GM18867 (cell line): Measurements from ENCODE around the gene ESYT1.
A peak's percentile ranks its signal among the peaks of the same experiment; 100 is the strongest.
"Not testable (repeated sequence)": the region's sequence is repeated elsewhere in the genome, so short reads cannot be mapped to it uniquely, and the experiment has no call there.

Experiments used
- ATAC-seq: cut with Tn5 transposase; IDR thresholded peaks from one replicate; pipeline ENCODE4 v1.9.1; 2021; ENCODE audit warnings: mild to moderate bottlenecking, moderate library complexity; ENCODE audit not compliant: unreplicated experiment

Gene ESYT1

DNA sequence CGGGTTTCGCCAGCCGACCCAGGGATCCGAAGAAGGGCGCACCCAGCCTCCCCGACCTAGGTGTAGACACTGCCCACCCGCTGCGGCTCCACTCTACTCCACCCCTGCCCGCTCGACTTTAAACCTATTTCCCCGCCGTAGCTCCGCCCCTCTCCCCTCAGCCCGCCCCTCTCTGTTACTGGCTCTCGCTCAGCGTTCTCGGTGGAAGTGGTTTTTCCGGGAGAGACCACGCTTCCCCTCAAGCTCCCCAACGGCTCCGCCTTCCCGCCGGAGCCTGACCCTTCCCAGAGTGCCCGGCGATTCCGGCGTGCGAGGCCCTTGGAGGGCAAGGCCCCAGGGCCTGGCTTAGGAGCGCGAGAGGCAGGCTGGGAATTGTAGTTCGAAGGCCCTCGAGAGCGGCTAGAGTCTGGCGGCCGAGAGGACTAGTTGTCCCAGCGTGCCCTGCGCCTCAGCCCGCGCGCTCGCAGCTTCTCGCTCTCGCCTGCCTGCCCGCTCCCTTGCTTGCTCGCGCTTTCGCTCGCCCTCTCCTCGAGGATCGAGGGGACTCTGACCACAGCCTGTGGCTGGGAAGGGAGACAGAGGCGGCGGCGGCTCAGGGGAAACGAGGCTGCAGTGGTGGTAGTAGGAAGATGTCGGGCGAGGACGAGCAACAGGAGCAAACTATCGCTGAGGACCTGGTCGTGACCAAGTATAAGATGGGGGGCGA, 23.8 kb upstream of the ESYT1 start, which contains the start of gene PA2G4:
Gene PA2G4 (plus strand): TSS at position 451 of the 706 bp plus-strand sequence. CDS start 179 bp downstream, at position 630.
- ATAC-seq: peak; percentile 95

DNA sequence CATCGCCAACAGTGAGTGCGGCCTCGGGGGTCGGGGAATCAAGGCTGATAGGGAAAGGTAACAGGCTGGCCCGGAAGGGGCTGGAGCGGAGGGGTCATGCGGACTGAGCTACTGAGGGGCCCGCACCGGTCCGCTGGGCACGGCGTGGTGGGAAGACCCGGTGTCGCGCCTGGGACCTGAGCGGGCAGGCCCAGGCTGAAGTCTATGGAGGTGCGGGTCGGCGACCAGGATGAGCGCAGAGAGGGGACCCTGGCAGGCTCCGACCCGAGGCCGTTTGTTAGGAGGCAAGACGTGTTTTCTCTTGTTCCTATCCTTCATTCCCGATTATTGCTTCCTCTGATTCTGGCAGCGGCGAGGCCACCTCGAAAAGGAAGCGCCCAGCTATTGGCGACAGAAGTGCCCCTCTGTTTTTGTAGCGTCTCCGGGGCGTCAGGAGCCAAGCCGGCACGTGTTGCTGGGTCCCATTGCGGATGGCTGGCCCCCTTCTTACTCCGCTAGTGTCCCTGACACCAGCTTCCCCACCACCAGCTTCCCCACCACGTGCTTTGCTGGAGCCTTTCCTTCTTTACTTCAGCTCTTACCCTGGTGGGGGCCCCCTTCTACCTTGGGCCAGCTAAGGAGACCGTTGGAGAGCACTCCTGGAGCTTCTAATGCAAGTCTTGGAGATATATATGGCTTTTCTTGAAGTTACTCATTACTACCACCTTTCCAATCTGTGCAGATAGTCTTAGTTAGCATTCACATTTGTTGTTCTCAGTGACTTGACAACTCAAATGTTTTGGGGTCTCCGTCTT, 23.1 kb upstream of the ESYT1 start:
- ATAC-seq: peak; percentile 17

DNA sequence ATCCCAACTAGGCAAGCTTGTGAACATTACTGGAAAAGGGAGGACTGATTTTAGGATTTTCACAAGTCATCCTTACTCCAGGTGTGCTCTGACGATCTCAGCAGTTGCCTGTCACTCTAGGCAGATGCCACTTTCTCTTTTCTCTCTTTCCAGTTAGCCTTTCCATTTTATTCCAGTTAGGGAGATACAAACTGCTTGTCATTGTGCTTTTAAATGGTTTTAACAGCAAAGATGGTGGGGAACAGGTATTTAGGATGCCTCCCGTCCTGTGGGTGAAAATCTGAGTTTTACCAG, 22.5 kb upstream of the ESYT1 start:
- ATAC-seq: no peak

DNA sequence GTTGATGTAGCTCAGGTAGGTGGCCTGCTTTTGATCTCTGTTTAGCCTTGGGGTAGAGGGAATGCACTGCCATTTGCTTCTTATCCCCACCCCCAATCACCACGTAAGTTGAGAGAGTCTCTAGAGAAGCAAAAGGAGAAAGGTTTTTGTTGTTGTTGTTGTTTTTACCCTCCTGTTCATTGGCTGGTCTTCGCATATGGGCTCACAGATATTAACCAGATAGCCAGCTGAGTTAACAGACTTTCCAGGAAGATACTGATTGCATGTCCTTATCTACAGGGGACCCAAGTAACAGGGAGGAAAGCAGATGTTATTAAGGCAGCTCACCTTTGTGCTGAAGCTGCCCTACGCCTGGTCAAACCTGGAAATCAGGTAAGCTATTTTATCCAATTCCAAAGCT, 20.8 kb upstream of the ESYT1 start:
- no peak for ATAC-seq

DNA sequence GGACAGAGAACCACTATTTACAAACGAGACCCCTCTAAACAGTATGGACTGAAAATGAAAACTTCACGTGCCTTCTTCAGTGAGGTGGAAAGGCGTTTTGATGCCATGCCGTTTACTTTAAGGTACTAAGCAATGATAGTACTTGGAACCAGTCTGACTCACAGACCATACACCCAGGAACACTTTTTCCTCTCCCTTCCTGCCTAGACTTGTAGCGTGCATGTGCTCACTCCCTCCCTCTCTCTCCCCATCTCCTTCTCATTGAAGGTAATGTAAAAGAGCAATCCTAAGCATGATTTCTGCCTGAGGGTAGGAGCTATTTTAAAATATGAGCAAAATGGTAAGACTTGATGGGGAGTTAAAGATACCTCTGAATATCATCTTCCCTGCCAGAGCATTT, 17.5 kb upstream of the ESYT1 start:
- ATAC-seq: no peak

DNA sequence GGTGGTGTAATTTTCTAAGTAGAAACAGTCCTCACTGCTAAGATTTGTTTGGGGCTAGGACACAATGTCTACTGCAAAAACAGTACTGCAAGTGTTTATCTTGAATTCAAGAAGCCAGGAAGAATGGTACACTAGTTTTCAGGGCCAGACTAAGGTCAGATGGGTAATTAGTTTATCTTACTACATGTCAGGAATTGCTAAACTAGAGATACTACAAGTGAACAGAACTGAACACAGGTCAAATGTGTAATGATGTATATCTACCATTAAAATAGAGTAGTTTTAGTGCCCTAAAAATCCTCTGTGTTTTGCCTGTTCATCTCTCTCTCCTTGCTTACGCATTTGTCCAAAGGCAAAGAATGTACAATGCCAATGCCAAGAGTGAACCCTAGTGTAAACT, 14.0 kb upstream of the ESYT1 start:
- ATAC-seq: no peak

DNA sequence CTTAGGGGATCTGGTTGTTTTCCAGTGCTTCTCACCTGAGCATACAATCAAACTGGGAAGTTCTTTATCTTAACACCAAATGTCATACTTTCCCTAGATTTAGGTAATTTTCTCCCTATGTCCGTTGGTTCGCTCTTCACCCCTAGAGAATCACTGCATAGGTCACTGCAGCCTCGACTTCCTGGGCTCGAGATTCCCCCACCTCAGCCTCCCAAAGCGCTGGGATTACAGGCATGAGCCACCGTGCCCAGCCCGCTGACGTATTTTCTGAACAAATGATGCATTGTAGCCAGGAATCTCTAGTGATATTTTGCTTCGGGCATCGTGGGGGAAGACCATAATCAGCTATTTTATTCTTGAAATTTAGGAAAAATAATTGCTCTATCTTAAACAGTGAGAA, 12.7 kb upstream of the ESYT1 start:
- ATAC-seq: no peak

DNA sequence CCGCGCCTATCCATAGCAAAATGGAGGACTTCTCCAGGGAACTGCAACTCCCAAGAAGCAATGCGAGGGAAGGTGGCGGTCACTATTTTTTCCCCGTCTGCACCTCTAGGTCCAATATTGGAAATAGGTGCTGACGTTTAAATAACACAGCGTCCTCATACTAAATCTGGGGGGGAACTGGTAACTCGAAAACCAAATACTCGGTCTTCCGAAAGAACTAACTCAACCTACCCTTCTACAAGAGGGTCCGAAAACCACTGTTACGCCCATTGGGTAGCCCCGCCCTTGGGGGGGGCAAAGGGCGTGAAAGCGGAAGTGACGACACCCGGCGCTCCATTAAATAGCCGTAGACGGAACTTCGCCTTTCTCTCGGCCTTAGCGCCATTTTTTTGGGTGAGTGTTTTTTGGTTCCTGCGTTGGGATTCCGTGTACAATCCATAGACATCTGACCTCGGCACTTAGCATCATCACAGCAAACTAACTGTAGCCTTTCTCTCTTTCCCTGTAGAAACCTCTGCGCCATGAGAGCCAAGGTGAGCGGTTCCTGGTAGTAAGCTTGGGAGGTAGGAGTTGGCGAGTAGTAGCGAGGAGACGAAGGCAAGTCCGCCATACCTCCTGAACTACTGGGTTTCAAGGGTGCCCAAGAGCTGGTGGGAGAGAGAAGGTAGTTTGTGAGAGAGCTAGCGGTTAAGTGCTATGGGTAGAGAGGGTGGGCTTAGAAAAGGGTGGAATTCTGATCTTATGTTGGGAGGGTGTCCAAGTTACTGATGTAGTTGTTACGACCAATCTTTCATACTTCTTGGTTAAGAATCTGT, 11.6 kb upstream of the ESYT1 start, which contains the start of gene RPL41:
Gene RPL41 (plus strand): TSS at position 367 of the 815 bp plus-strand sequence.
- ATAC-seq: peak; percentile 44

DNA sequence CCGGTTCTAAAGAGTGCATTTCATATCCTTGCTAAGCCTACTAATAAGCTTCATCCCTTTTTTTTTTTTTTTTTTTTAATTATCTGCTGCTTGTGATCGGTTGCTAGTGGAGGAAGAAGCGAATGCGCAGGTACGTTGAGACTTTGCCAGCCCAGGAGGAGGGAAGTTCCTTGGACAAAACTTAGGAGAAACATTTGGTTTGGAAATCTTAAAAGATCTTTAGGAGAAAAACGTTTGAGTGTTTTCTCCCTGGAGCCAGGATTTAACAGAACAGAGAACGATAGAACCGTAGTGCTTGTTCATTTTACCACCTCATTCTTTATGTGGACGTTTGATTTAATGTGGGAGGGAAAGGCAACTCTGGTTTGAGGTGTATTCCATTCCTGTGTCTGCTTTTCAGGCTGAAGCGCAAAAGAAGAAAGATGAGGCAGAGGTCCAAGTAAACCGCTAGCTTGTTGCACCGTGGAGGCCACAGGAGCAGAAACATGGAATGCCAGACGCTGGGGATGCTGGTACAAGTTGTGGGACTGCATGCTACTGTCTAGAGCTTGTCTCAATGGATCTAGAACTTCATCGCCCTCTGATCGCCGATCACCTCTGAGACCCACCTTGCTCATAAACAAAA, 10.9 kb upstream of the ESYT1 start:
- ATAC-seq: not testable (repeated sequence)

DNA sequence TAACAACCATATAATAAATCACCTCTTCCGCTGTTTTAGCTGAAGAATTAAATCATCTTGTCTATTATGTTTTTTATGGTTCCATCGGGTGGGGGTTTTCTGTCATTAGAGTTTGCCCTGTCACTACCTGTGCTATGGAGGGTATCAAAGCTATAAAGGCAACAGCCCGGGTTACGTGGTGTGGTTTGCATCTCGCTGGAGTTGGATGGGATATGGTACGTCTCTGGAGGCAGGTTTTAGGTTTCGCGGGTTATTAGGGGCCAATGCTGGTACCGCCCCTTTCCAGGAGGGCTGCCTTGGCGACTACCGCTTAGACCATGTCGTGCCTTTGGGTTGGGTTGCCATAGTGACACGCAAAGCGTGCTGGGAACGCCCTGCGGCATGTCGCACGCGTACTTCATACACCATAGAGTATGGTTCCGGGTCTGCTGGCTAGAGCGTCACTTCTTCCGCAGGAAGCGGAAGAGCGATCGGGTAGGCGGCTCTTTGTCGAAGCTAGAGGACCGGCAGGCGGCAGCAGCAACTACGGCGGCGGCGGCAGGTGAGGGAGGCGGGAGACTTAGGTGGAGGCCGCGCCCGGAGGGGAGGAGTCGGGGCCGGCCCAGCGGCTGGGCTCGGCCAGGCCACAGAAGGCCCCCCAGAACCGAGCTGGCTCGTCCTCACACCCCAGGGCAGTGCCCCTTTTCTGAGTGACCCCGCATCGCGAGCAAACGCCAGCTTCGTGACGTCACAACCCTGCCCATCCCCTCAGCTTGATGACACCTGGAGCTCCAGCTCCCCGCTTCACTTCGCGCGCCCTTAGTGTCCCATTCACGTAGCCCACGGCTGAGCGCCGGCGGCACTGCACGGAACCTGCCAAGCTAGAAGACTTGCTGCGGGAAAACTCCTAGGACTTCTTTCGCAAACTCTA, 10.0 kb upstream of the ESYT1 start, which contains the start of gene ZC3H10:
Gene ZC3H10 (plus strand): TSS at position 489 of the 910 bp plus-strand sequence. CDS start 2,297 bp downstream, outside the sequence.
- ATAC-seq: peak; percentile 82

DNA sequence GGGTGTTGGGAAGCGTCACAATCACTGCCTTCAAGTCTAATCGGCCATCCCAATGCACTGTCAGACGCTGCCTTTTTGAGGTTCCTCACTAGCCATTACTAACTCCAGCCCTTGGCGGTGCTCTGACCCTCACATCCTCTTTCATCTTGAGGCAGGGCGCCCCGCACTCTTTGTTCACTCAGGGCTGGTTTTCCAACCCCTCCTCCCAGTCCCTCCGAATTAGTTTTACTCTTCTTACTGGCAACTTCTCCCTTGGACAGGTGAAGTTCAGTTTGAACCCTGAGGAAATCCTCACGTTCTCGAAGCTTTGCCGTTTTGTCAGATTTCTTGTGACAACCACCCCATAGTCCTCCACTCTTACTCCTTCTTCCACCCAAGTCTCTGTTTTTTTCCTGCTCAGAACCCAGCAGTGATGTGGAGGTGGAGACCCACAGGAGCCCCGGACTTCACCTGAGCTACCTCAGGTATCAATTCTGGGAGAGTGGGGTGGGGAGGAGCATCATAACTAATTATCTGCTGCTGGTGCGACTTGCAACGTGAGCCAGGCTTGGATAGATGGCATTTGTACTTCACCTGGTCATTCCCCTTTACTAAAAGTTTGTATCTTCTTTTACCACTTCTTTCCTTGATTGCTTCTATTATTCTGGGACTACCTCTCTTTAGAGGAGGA, 9.2 kb upstream of the ESYT1 start:
- ATAC-seq: peak; percentile 9

DNA sequence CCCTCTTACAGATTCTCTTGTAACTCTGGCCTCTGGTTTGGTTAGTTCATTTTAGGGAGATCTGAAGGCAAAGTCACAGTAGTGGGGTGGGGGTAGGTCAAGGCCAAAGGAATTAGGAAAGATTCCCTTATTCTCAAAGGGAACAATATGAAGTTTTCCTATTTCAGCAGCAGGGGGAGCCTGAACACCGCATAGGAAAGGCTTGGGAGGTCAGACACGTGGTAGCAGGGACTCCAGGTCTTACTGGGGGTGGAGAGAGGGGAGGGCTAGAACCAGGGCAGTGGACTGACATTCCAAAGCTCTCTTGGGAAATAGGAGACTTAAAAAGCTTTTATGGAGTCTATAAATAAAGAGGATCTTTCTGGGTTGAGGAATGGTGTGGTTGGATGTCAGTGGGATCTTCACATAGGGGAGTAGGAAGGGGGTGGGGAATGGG, 8.7 kb upstream of the ESYT1 start:
- no peak for ATAC-seq

DNA sequence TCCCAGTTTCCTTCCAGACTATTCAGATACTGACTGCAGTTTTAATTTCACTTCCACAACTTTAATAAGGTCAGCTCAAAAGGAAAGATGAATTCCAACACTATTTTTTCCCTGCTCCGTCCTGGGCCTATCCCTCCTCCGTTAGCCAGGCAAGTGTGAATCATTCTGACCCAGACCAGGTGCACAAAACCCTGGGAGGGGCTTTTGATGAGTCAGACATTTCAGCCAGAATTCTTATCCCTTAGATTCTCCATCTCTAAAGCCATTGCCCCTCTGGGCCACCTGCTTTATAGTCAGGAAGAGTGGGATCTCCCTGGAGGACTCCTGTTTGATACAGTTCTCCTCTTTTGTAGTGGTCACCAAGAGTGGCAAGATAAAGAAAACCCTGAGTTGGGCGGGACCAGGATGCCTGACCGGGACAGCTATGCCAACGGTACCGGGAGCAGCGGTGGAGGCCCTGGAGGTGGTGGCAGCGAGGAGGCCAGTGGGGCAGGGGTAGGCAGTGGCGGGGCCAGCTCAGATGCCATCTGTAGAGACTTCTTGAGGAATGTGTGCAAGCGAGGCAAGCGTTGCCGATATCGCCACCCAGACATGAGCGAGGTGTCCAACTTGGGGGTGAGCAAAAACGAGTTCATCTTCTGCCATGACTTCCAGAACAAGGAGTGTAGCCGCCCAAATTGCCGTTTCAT, 7.8 kb upstream of the ESYT1 start:
- no peak for ATAC-seq

DNA sequence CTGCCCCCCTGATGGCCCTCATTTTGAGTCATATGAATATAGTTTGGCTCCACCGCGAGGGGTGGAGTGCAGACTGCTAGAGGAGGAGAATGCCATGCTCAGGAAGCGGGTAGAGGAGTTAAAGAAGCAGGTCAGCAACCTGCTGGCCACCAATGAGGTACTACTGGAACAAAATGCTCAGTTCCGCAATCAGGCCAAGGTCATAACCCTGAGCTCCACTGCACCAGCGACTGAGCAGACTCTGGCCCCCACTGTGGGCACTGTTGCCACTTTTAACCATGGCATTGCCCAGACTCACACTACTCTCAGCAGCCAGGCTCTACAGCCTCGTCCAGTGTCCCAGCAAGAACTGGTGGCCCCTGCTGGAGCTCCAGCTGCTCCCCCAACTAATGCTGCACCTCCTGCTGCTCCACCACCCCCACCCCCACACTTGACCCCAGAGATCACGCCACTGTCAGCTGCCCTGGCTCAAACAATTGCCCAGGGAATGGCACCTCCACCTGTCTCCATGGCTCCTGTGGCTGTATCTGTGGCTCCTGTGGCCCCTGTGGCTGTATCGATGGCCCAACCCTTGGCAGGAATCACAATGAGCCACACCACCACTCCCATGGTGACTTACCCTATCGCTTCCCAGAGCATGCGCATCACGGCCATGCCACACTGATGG, 6.7 kb upstream of the ESYT1 start:
- ATAC-seq: no peak

DNA sequence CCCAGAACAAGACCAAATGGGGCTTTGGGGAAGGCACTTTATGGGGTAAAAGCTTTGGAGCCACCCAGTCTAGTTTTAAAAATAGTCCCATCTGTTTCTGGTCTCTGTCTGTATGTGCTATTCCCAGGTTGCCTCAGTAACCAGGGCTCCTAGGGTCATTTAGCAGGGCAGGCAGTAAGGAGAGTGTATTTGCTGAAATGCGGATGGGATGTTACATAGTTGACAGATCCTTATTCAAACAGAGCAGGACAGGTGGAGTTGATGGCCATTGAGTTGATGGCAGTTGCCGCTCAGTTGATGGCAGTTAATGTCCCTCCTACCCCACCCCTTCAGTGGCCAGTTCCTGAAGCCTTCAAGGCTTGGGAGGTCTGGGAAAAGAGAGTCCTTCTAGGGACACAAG, 5.4 kb upstream of the ESYT1 start:
- no peak for ATAC-seq

DNA sequence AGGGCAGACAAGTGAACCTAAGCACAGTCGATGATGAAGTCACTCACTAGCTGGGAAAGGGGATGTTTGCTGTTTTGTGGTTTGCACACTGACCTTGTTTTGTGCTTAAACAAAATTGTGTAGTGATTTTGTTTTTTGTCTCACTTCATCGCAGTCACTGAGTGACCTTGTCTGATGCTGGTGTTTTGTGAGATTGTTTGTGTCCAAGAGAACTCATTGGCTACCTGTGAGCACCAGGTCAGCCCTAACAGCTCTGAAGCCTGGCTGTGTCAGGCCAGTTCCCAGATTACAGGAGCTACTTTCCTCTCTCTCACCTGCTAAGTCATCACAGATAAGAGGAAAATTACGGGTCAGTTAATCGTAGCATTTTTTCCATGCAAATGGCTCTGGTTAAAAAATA, 3.9 kb upstream of the ESYT1 start:
- no peak for ATAC-seq

DNA sequence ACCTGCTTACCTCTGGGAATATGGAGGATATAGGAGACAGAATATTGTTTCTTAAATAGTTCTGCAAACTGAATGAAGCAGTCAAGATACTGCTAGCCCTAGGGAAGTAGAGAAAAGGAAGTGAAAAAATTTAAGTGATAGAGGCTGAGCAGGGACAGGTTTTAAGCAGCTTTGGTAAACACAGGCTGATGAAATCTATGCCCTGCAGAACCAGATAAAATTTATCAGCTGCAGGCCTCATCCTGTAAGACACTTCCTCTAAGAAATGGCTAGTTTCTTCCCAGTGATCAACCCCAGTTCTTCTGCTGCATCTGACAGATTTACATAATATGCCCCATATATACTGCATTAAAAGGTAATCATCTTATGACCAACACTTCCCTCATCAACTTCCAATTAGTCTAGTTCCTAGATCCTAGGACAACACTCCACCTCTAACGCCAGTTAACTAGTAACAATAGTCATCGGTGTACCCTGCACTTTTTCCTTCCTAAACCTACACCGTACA, 1.3 kb upstream of the ESYT1 start:
- ATAC-seq: no peak

DNA sequence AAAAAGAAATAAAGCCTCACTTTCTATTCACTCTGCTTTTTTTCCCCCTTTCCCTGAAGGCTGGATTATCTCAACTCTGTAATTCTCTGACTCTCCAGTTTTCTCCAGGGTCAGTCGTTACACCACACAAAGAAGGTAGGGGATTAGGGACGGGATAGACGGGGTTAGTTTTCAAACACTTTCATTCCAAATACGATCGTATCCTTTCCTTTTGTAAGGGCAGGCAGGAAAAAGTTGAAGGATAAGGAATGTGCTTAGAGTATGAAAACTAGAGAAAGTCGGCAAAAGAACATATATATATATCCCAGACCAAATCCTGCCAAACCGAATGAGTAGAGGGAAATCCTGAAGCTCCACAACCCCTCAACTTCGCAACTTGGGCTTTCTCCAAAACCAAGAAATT, 581 bp upstream of the ESYT1 start:
- ATAC-seq: no peak
